Stimulated activated CD4-positive, alpha-beta T cell treated with anti-CD3 and anti-CD28 coated beads, Interleukin-12 subunit alpha, Interleukin-12 subunit beta, amount 100 ng/mL, for 4 hours (primary cell): ENCODE data around the gene WDR1.

ENCODE experiments used
- DNase-seq: peaks from one replicate; pipeline ENCODE4 v3.0.0-alpha.2; 2020

Gene WDR1

DNA sequence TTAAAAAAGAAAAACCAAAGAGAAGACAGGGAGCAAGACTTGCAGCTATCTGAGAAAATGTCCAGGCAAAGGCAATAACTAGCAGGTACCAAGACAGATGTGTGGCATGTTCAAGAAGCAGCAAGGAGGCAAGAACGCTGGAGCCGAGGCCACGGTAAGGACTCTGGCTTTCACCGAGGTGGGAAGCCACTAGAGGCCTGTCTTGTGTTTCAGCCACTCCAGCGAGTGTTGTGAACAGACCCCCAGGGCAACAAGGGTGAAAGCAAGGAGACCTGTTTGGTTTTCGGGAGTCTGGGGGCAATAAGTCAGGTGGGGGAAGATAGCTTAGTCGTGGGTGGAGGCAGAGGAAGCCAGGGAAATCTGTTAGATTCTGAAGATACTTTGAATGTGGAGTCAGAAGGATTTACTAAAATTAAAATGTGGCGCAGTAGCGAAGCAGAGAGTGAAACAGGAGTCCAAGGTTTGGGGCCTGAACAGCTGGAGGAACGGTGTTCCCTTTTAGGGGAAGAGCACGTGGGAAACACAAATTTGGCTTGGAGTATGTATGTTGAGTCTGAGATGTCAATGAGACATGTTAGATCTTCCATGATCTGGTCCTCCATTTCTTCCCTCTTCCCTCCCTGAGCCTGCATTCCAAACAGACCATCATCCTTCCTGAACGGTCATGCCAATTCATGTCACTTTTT, 3.1 kb downstream of the WDR1 start:
- no peak for DNase-seq

DNA sequence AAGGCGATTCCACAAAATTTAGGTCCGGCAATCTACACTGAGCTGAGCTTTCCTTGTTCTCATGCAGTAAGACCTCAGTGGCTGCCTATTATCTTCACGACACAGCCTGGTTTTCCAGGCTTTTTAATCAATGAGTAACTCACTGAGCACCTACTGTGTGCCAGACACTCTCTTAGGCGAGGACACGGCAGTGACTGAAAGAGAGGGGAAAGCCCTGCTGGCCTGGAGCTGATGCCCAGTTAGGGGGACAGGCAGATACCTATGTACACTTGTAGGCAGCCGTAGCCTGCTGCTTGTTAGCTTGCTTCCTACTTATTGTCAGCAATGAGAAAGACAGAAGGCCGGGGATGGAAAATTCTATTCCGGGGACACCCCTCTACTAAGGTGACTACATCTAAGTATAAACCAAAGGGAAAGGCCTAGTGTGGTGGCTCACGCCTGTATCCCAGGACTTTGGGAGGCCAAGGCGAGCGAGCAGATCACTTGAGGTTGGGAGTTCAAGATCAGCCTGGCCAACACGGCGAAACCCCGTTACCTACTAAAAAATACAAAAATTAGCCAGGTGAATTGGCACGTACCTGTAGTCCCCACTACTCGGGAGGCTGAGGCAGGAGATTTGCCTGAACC, 3.8 kb downstream of the WDR1 start:
- DNase-seq = no peak

- no peak for DNase-seq
Observed at GRCh38 chr4:10111067-10111801, 5.4 kb downstream of the WDR1 start.

DNA sequence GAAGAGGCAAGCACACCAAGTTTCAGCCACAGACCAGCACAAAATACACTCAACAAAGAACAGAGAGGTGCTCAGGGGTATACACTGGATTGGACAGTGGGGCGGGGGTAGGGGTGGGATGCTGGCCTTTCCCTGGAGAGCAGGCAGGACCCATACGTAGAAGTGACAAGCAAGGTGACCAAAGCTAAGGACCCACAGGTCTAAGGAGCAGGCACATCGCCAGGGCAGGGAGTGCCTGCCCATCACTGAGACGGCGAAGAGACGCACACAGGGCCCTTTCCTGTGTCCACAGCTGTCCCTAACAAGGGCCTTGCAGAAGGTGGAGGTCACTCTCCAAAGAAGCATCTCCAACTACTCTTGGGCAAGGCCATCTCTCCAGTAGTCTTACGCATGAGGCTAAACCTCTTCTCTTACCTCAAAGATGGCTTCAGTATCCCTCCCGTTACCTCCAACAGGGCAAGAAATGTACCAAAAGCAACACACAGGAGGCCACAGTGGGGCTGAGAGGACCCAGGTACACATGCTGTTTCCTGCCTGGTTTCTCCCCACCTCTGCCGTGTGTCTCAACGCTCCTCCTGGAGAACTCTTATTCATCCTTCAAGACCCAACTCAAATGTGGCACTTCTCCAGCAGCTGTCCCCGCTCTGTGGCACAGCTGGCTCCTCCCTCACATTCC, 6.5 kb downstream of the WDR1 start:
- no peak for DNase-seq

DNA sequence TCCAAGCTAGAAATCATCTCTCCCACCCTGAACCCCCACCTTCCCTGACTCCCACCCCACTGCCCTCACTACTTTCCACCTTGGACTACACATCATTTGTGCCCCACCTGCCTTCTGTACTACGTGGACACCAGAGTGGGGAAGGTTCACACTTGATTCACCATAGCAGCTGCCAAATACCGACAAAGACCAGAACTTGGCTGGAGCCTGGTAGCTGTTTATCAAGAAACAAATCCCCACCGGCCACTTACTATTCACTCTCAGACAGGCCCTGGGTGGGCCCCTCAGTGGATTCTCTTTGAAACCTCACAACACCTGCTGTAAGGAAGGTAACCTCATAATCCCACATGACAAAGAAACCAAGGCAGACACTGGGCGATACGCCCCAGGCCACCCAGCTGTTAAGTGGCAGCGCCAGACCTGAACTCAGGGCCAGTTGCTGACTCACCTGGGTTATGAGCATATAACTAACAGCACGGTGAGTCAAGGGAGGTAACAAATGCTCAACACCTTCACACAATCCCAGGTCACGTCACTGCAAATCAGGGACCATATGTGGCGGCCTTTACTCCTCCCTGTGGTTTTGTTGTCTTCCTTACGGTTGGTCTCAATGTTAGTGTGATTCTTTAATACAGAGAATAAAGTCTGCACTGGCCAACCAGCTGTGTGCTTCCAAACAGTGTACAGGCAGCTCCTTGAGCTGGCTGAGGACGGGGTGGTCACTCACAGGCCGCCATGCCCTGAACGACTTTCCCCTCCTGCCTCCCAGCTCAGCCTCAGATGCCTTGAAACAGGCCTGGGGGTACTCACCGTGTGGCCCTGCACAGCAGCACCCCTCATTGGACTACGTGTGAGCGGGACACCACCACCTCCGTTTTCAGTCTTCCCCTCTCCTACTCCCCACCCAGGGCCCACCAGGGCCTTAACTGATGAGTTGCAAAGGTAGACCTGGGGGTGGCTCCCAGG, 7.5 kb downstream of the WDR1 start:
- DNase-seq = no peak

DNA sequence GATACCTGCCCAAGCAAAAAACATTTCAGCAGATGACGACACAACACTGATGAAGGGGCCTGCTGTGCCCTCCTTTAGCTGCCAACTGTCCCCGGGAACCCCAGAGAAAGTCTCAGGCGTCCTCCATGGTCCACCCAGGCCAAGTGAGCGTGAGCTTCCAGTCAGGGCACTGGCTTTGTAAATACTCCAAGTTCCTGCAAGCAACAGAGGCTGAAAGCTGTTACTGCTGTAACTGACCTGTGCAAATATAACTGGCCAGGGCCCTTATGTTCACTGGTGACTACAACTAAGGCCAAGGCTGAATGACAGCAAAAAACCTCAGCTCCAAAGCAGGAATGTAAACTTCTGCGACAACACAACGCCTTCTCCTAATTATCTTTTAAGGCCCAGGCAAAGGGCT, 8.2 kb downstream of the WDR1 start:
- DNase-seq = no peak

DNA sequence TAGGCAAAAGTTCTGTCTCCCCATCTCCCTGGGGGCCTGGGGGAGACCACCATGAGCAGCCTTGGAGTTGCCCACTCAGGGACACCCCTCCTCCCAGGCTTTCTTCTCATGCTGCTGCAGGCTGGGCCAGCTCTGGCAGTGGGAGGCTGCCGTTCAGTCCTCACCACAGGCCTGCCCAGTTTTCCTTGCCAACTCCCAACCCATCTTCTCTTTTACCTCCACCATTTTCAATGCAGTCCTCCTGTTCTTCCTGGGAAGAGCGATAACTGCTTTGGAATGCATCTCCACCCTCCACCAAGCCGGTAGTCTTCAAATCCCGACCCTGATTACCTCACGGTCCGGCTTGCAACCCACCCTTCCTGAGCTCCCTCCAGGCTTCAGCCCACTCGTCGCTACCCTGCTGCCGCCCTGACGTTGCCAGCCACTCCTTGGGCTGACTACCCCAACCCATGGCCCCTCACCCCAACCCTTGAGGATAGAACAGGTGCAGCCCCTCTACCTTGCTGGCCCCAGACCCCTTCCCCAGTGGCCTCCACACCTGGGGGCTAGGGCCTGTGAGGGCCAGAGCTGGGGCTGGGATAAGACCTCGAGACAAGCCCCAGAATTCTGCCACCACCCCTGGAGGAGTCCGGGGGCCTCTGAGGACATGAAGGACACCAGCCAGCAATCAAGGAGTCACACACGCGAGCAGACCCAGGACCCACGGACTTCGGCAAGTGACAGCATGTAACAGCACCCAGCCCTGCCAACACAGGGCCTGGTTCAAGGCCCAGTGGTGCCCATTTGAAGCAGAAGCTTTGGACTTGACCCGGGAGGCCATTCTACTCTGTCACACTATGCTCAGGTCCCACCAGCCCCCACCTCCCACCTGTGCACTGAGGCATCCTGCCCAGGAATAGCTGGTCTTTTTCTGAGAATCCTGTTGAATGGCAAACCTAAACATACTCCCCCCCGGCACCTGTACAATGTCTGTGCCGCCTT, 9.2 kb downstream of the WDR1 start:
- DNase-seq = no peak

DNA sequence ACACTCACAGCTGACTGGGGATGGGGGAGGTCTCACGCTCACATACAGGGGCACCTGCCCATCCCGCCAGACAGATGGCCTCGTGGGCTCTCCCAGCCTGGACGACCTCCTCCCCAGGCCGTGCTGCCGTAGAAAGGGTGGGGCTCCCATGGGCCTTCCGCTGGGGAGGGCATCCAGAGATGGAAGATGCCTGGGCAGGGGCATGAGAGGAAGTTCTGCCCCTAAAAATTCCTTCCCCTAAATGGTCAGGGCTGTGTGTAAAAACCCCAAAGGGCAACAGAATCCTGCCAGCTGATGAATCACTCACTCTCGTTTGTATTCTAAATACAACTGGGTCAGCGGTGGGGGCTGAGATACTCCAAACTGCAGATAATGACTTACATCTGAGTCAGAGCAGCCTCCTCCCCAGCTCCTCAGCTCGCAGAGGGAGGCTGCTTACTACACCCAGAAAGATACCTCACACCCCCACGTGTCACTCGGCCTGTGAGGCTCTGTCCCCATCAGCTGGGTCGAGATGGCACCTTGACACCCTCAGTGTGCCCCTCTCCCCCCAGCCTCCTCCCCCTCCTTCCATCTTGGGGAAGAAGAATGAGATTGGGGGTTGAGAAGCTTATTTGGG, 10.1 kb downstream of the WDR1 start:
- DNase-seq = peak; percentile 65

- DNase-seq = no peak
Observed at GRCh38 chr4:10105920-10106319, 10.7 kb downstream of the WDR1 start.

GRCh38 chr4:10105421-10105820, 11.2 kb downstream of the WDR1 start:
- no peak for DNase-seq

GRCh38 chr4:10104991-10105276, 11.7 kb downstream of the WDR1 start:
- DNase-seq = no peak

DNA sequence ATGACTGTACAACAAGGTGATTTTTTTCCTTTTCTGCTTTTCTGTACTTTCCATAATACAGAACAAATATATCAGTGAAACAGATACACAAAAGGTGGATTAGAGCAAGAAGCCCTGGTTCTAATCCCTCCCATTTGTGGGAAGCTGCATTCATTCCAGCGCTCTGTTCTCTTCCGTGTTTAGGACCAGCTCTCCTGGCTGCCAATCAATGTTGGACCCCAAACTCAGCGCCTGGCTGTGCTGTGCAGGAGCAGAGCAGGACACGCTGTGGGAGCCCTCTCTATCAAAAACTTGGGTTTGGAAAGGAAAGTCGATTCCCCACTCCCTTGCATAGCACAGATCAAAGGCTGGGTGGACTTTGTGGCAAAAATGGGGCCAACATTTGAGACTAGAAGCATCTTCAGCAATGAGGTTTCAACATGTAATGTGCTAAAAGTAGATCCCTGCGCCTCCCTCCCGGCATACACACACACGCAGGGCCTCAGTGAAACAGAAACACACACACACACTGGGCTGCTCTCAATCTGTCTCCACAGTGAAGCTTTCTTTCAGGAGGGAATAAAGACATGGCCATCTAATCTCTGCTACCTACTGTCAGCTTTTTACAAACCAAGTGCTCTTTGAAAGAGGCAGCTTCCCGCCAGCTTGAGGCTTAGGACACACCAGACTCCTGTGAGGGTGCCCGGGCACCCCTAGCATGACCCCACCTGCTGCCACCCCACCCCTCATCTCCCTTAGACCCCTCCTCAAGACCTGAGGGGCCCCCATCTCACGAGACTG, 12.2 kb downstream of the WDR1 start:
- DNase-seq = no peak

DNA sequence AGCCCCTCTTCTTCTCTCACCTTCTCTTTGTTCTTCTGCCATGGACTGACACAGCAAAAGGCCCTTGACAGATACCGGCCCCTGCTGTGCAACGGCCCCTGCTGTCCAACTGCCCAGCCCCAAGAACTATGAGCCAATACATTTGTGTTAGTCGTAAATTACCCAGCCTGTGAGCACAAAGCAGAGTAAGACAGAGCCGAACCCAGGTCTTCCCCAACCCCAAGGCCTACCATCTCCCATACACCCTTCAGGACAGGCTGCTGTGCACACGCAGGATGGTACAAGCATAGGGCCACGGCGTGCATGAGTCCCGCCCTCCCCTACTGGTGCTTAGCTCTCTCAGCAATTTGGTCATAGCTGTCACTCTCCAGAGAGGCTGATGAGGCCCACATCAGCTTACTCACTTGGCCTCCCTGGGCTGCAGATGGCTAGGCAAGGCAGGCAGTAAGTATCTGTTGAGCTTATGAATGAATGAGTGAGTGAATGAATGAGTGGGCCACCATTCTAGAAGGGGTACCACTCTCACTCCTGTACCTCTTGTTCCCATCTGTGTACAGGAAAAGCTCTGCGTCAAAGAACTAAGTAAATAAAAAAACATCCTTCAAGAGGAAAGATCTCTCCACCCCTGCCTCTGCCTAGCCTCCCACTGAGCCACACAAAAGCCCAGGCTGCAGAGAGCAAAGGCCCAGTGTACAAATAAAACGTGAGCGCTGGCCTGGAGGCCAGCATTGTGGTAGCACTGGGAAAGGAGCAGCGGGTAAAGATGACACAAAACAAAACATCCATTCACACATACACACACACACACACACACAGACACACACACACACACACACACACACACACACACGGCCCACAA, 13.9 kb downstream of the WDR1 start:
- DNase-seq = no peak

DNA sequence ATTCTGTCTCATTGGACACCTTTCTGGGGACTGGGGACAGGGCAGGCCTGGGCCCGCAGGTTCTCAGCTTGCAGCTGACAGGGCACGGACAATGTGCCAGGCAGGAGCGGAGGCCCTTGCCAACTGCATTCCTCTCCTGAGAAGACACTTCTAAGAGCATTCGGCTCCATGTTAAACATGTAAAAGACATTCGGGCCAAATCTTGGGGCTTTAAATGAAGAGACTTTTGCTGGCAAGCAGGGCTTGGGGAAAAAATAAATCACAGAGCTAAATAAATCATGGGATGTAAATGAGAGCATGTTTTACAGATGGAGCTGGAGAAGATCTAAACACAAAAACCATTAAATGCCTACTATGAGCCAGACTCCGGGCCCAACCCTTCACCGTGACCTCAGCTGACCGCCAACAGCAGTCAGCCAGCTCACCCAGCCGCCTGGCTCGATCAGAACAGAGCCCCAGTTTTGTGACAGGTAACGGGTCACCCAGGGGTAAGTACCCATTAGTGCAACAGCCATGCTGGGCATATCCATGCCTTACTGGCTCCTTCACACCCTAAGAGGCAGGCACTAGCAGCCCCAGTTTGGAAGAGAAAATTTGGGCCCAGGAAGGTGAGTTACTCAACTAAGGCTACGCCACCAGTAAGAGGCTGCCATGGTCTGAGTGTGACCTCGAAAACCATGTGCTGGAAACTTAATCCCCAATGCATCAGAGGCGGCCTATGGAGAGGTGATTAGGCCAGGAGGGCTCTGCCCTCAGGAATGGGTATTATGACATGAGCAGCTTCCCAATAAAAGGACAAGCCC, 14.7 kb downstream of the WDR1 start:
- DNase-seq = no peak

GRCh38 chr4:10100734-10101216, 15.8 kb downstream of the WDR1 start:
- DNase-seq = no peak

DNA sequence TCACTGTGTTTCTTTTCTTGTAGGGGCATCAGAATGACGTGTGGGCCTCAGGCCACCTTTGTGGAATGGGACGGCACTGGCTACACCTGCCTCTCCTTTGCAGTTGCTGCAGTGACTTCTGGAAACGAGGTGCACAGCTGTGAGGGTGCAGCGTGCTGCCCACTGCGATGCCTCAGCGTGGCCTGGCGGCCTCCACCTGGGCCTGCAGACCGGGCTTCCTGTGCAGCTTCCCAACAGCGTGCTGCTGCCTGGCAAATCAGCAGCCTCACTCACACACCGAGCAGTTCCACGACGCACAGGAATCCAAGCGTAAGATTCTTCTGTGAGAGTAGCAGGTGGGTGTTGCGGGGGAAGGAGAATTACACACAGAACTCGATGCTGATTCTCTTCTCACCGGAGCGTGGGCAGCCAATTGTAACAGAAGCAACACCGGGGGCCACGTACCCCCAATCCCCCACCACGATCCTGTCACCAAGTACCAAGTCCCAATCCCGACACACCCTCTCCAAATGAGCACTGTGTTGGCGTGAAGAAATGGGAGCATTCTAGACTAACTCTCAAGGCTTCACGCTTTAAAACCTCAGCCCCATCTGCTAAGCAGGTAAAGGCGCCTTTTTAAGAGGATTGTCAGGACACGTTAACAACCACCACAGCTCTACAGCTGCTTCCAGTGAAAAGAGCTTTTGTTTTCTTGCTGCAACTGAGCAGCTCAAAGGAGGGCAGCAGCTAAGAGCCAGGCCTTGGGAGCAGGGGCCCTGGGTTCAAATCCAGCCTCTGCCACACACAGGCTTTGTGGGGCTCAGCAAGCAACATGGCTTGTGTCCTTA, 16.9 kb downstream of the WDR1 start:
- DNase-seq = peak; percentile 33

DNA sequence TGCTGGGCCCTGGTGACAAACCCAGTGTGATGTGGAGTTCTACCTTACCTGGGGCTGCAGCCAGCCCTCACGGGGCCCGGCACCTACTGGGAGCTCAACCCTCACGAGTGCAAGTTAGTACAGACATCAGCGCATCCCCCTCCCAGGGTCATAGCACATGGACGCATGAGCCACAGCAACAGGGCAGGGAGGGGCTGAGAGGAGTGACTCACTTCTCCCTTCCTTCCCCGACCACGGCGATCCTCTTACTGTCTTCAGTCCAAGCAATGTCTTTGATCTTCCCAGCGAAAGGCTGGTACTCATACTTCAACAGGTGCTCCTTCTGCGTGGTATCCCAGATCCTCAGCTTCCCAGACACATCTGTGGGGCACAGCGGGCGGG, 17.8 kb downstream of the WDR1 start:
- DNase-seq = no peak
